ENCODE data around the gene COPA.
"Not testable (repeated sequence)": the region's sequence is repeated elsewhere in the genome, so short reads cannot be mapped to it uniquely, and the experiment has no call there.

The COPA gene

DNA sequence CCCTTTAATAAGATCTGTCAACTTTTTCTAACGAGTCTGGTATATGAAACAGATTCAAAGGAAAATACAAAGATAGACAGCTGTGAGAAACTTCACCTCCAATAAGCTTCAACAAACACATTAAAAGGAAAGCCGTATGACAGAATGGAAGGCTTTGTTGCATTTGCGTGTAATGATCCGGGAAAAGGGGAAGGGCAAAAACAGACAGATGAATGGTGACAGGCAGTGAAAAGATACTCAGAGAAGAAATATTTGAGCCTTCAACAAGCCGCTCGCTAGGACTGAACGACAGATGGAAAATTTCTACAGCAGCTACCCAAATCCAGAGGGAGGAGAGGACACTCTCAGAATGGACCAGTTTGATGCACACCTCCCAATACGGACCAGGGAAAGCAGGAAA, 14.9 kb downstream of the COPA start:
- no peak for DNase-seq (ENCODE audit: low read depth in 2 of 2, low spot score in 1 of 2)

- no peak for DNase-seq (ENCODE audit: low read depth in 2 of 2, low spot score in 1 of 2)
Observed at GRCh38 chr1:160326418-160326817, 16.6 kb downstream of the COPA start.

DNA sequence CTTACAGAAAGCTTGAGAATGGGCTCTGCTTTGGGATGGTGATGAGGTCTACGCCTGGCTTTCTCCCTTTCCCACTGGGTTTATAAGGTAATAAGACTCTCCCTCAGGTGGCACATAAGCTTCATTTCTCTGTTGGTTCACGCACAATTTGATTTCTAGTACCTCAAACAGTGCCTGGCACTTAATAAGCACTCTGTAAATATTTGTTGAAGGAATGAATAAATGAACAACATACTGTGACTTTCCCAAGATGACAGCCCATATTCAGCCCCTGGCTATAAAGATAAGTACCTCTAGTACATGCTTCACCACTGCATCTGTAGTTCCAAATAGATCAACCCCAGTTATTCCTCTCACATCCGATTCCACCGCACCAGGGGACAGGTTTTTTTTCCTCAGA, 17.8 kb downstream of the COPA start:
- DNase-seq (ENCODE audit: low read depth in 2 of 2, low spot score in 1 of 2) = no peak

- no peak for DNase-seq (ENCODE audit: low read depth in 2 of 2, low spot score in 1 of 2)
Observed at GRCh38 chr1:160322831-160323230, 20.2 kb downstream of the COPA start.

- DNase-seq (ENCODE audit: low read depth in 2 of 2, low spot score in 1 of 2) = no peak
Observed at GRCh38 chr1:160315359-160315758, 27.7 kb downstream of the COPA start.

GRCh38 chr1:160309571-160309970, 33.5 kb downstream of the COPA start:
- no peak for DNase-seq (ENCODE audit: low read depth in 2 of 2, low spot score in 1 of 2)

GRCh38 chr1:160309185-160309557, 33.9 kb downstream of the COPA start:
- no peak for DNase-seq (ENCODE audit: low read depth in 2 of 2, low spot score in 1 of 2)

DNA sequence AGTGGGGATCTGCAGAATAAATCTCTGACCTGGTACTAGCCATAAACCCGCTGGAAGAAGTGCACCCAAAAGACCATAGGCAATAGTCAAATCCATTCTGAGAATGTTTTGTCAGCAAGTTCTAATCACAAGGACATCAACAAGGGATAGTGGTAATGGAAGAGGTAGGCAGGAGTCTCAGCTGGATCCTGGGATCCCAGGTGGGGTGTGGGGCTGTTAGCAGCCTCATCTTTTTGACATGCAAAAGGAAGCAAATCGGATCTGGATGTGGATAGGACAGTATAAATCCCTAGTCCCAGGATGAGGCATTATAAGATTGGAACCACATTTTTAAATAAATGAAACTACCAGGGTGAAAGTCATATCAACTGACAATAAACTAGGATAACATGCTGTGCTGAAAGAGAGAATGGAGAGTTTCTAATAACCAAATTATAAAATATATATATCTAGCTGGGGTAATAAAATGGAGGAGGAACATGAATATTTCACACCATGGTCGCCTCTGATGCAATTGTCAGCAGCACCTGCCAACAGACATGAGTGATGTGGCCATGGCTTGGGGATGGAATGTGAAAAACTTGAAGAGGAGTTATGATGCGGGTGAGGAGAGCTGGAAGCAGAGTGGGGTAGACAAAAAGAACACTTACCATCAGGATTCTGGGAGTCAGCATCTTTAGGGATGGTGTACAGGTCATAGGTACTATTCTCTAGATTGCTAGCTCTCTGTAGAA, 34.4 kb downstream of the COPA start:
- no peak for DNase-seq (ENCODE audit: low read depth in 2 of 2, low spot score in 1 of 2)

GRCh38 chr1:160307118-160307791, 35.8 kb downstream of the COPA start:
- no peak for DNase-seq (ENCODE audit: low read depth in 2 of 2, low spot score in 1 of 2)

- DNase-seq (ENCODE audit: low read depth in 2 of 2, low spot score in 1 of 2) = no peak
Observed at GRCh38 chr1:160300173-160300572, 42.9 kb downstream of the COPA start.

DNA sequence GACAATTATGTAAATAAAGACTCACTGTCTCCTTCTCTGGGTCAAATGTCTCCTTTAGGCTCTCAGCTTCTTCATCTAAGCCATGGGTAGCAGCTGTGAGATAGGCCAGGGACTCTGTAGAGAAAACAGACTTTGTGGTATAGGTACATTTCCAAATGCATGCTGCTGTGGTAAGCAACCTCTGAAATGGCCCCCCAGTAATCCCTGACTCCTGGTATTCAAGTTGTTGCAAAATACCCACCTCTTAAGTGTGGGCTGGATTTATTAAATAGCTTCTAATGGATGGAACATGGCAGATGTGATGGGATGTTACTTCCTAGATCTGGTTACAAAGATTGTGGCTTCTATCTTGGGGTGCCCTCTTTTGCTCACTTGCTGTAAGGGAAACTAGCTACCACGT, 47.0 kb downstream of the COPA start:
- no peak for DNase-seq (ENCODE audit: low read depth in 2 of 2, low spot score in 1 of 2)

DNA sequence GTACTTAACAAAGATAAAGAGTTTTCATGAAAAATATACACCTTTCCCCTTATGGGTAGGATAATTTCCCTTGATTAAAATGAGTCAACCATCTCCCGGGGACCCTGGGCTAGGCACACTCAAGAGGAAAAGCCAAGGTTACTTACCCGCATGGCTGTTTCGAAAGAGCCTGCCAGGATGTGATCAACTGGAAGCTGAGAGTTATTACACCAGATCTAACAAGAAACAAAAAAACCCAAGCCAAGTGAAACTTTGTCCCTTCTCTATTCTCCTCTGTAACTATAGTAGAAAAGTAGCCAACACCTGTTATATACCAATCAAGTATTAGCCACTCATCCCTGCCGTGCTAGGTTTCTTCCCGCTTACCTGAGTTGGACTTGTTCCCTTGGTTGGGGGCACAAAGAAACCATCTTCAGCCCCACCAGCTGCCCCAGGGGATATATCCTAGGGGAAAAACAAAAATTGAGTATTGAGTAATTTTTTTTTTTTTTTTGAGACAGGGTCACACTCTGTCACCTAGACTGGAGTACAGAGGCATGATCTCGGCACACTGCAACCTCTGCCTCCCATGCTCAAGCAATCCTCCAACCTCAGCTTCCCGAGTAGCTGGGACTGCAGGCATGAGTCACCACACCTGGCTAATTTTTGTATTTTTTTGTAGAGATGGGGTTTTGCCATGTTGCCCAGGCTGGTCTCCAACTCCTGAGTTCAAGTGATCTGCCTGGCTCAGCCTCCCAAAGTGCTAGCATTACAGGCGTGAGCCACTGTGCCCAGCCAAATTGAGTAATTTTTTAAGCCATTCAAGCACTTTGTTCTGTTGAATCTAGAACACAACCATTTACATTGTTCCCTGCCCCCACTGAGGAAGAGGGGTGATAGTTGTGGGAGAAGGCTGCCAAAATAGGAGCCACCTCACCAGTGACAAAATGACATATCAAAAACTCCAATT, 49.8 kb downstream of the COPA start:
- no peak for DNase-seq (ENCODE audit: low read depth in 2 of 2, low spot score in 1 of 2)

DNA sequence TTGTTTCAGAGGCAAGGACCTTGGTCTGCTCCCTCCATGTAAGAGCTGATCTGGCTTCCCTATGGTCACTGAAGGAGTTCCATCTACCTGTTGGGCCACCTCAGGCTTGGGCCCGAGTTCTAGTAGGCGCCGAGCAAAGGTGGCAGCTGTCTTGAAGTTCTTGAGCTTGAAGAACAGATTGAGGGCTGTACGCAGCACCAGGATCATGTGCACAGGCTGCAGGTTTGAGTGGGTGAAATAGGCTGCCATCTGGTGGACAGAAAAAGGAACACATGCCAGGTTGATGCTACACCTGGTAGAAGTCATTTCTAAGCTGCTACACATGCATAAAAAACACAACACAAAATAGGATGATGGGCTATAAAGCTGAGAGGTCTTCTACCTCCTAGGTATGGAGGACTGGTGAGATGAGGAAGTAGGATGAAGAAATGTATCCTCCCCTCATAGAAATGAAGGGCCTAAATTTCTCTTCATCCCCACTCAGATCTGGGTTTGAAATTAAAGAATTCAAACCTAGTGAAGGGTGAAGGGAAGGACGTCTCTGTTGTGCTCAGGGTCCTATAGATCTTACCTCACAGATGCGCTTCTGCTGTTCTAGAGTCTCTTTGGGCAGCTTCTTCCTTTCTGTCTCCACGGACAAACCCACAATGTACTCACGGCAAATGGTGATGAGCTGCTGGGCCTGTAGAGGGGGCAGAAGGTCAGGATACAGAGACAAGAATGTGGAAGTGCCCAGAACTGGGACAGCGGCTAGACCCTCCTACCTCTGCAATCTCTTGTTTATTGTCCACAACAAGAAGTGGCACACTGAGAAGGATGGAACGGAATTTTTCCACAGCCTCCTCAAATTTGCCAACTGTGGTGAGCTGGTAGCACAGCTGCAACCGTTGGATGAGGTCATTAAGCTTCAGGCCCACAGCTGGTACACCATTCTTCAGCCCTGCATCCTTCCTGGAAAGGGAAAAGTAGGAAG, 51.5 kb downstream of the COPA start:
- DNase-seq (ENCODE audit: low read depth in 2 of 2, low spot score in 1 of 2) = peak; percentile 15 to 44

- not testable (repeated sequence) for DNase-seq (ENCODE audit: low read depth in 2 of 2, low spot score in 1 of 2)
Observed at GRCh38 chr1:160287769-160288168, 55.3 kb downstream of the COPA start.

GRCh38 chr1:160285506-160285905, 57.5 kb downstream of the COPA start:
- DNase-seq (ENCODE audit: low read depth in 2 of 2, low spot score in 1 of 2) = no peak

GRCh38 chr1:160284782-160285344, 58.2 kb downstream of the COPA start, which contains the start of gene PEX19:
TSS of gene PEX19 (minus strand) at chr1:160285133. CDS start at chr1:160285124, 9 bp downstream.
- peak; percentile 84 to 87 for DNase-seq (ENCODE audit: low read depth in 2 of 2, low spot score in 1 of 2)

GRCh38 chr1:160284220-160284781, 58.7 kb downstream of the COPA start:
- DNase-seq (ENCODE audit: low read depth in 2 of 2, low spot score in 1 of 2) = no peak

GRCh38 chr1:160282807-160283206, 60.2 kb downstream of the COPA start:
- DNase-seq (ENCODE audit: low read depth in 2 of 2, low spot score in 1 of 2) = no peak

- DNase-seq (ENCODE audit: low read depth in 2 of 2, low spot score in 1 of 2) = no peak
Observed at GRCh38 chr1:160277987-160278386, 65.1 kb downstream of the COPA start.

- no peak for DNase-seq (ENCODE audit: low read depth in 2 of 2, low spot score in 1 of 2)
Observed at GRCh38 chr1:160277330-160277729, 65.7 kb downstream of the COPA start.
